ENCODE results near the gene METTL16. TPM values are rescaled to one million over a fixed set of nuclear protein-coding genes. Genes with fewer than 3 reads are reported as not detected.

Gene METTL16
- total and polyA plus RNA-seq, 2 experiments from 2014 or later: 14.7 to 19.3 TPM

DNA sequence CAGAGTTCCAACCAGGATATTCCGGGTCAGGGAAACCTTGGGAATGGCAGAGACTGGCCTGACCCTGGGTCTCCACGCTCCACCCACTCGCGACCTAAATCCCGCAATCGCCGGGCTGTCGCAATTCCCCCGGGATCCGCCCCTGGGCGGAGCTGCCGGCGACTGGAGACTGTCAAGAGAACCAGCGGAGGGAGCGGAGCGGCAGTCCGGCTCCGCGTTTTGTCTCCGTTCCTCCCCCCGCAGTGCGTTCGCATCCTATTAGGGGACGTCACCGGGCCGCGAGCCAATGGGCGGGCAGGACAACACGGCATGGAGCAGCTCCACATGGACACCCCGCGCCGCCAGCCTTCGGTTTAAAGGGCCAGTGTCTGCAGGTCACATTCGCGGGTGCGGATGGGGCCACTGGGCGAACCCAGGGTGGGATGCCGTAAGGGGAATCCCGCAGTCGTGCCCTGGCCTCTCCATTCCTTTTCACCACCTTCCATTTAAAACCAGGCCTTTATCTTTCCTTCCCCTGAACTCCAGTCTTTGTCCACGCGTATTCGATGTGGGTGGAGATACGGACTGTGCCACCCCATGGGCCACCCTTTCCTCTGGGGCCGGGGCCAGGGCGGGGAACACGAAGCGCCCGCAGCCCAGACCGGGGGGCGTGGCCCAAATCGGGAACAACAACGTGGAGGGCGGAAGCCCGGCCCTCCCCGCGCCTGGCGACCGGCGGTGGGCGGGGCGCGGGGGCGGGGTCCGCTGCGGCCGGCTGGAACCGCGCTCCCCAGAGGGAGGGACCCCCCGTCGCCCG lies 110.1 kb downstream of the METTL16 start:
- Histone ChIP-seq H3K9me3 (ENCODE audit: low read depth) (no peaks in the 10 kb centered on the region), H3K9me2 (replicated peaks; ENCODE audit: insufficient read depth) (no peaks in the 10 kb centered on the region), H3K4me2 (peak overlapping the region; percentile 95), H3K27me3 (no peaks in the 10 kb centered on the region), H4K20me1 (ENCODE audit: insufficient read depth, poor library complexity, severe bottlenecking) (no peaks in the 10 kb centered on the region), H3K4me1 (ENCODE audit: insufficient read depth) (peaks cover 34% of the 10 kb centered on the region), H3K79me2 (peaks cover 24% of the 10 kb centered on the region), H2AFZ (peak overlapping the region; percentile 53), H3K27ac (peak overlapping the region; percentile 99), H3K36me3 (replicated peaks; ENCODE audit: insufficient read depth, low read depth) (no peaks in the 10 kb centered on the region), H3K4me3 (peak overlapping the region; percentile 60)
- WGBS (ENCODE audit: low lambda C conversion rate, missing lambda C conversion rate): under 1% methylated on average over 44 of the region's 72 CpGs
- no peak for TF ChIP-seq EZH2phosphoT487 (IDR thresholded peaks at IDR 0.05; ENCODE audit: low read depth, severe bottlenecking, unreplicated experiment)
- TF ChIP-seq EZH2 (IDR thresholded peaks at IDR 0.05; ENCODE audit: borderline replicate concordance): no peak
- TF ChIP-seq, protein P1, sequence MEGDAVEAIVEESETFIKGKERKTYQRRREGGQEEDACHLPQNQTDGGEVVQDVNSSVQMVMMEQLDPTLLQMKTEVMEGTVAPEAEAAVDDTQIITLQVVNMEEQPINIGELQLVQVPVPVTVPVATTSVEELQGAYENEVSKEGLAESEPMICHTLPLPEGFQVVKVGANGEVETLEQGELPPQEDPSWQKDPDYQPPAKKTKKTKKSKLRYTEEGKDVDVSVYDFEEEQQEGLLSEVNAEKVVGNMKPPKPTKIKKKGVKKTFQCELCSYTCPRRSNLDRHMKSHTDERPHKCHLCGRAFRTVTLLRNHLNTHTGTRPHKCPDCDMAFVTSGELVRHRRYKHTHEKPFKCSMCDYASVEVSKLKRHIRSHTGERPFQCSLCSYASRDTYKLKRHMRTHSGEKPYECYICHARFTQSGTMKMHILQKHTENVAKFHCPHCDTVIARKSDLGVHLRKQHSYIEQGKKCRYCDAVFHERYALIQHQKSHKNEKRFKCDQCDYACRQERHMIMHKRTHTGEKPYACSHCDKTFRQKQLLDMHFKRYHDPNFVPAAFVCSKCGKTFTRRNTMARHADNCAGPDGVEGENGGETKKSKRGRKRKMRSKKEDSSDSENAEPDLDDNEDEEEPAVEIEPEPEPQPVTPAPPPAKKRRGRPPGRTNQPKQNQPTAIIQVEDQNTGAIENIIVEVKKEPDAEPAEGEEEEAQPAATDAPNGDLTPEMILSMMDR (IDR thresholded peaks at IDR 0.05; ENCODE audit: poor library complexity): no peak
- peak; percentile 100 for DNase-seq (ENCODE audit: low spot score)

DNA sequence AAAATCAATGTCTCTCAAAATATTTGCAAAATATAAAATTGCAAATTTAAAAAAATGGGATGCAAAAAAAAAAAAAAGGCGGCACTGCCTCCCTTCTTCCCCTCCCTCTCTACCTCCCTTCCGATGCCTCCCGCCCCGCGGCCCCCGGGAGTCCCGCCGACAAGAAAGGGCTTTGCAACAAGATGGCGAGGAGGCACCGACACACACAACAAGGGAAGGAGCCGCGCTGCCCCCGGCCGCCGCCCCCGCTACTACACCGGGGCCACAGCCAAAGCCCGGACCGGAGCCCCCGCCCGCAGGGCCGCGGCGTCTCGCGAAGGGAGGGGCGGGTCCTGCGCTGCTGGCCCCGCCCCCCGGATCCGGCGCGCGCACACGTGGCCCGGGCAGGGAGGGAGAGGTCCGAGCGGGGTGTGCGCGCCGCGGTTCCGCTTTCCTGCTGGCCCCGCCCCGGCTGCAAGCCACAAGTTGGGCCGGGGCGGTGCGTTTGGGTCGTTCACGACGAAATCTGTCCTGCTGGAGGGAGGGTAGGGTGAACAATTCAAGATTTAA lies 110.7 kb downstream of the METTL16 start, which contains the start of gene MNT:
MNT (minus strand) TSS at position 184 of the 549 bp plus-strand sequence. CDS start 348 bp downstream, outside the sequence.
- peak within 1 kb of the TSS; percentile 99 for H3K27ac ChIP-seq
- peaks cover 35% of the 10 kb centered on the region for H3K4me1 ChIP-seq (ENCODE audit: insufficient read depth)
- H3K36me3 ChIP-seq (replicated peaks; ENCODE audit: insufficient read depth, low read depth): no peaks in the 10 kb centered on the region
- peaks cover 5% of the 10 kb centered on the region for H4K20me1 ChIP-seq (ENCODE audit: insufficient read depth, poor library complexity, severe bottlenecking)
- no peaks in the 10 kb centered on the region for H3K27me3 ChIP-seq
- H3K79me2 ChIP-seq: peaks cover 30% of the 10 kb centered on the region
- under 1% methylated on average over 30 of the region's 51 CpGs for WGBS (ENCODE audit: low lambda C conversion rate, missing lambda C conversion rate)
- H3K9me3 ChIP-seq (ENCODE audit: low read depth): no peaks in the 10 kb centered on the region
- TF ChIP-seq EZH2phosphoT487 (IDR thresholded peaks at IDR 0.05; ENCODE audit: low read depth, severe bottlenecking, unreplicated experiment): no peak
- TF ChIP-seq EZH2 (IDR thresholded peaks at IDR 0.05; ENCODE audit: borderline replicate concordance): no peak
- TF ChIP-seq, protein P1 (IDR thresholded peaks at IDR 0.05; ENCODE audit: poor library complexity): no peak
- H3K4me3 ChIP-seq: peak within 1 kb of the TSS; percentile 97
- peak within 1 kb of the TSS; percentile 95 for H3K4me2 ChIP-seq
- peak within 1 kb of the TSS; percentile 53 for H2AFZ ChIP-seq
- peak; percentile 97 for DNase-seq (ENCODE audit: low spot score)
- no peaks in the 10 kb centered on the region for H3K9me2 ChIP-seq (replicated peaks; ENCODE audit: insufficient read depth)

DNA sequence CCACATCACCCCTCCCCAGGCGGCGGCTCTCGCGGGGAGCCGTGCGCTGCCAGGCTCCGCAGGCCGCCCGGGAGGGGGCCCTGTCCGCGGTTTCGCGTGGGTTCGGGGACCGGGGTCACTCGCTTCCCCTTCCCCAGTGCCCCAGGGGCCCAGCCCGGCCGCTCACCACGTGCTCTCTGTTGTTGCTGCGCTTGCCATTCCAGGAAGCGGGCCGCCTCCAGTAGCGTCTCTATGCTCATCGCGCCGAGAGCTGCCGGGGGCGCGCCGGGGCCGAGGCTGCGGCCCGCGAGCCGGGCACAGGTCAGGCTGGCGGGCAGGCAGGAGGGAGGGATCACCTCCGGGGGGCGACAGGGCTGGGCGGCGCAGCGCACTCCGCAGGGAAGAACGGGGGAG lies 111.2 kb downstream of the METTL16 start:
- H3K79me2 ChIP-seq: peaks cover 34% of the 10 kb centered on the region
- WGBS (ENCODE audit: low lambda C conversion rate, missing lambda C conversion rate): 0% methylated on average over 33 of the region's 43 CpGs
- H3K36me3 ChIP-seq (replicated peaks; ENCODE audit: insufficient read depth, low read depth): no peaks in the 10 kb centered on the region
- H3K9me3 ChIP-seq (ENCODE audit: low read depth): no peaks in the 10 kb centered on the region
- H4K20me1 ChIP-seq (ENCODE audit: insufficient read depth, poor library complexity, severe bottlenecking): peaks cover 9% of the 10 kb centered on the region
- H2AFZ ChIP-seq: no peak overlapping the region
- peak overlapping the region; percentile 99 for H3K27ac ChIP-seq
- H3K9me2 ChIP-seq (replicated peaks; ENCODE audit: insufficient read depth): no peaks in the 10 kb centered on the region
- peak overlapping the region; percentile 97 for H3K4me3 ChIP-seq
- peak; percentile 79 for DNase-seq (ENCODE audit: low spot score)
- TF ChIP-seq EZH2 (IDR thresholded peaks at IDR 0.05; ENCODE audit: borderline replicate concordance) (no peak), EZH2phosphoT487 (IDR thresholded peaks at IDR 0.05; ENCODE audit: low read depth, severe bottlenecking, unreplicated experiment) (no peak)
- TF ChIP-seq, protein P1 (IDR thresholded peaks at IDR 0.05; ENCODE audit: poor library complexity): no peak
- H3K4me1 ChIP-seq (ENCODE audit: insufficient read depth): peaks cover 38% of the 10 kb centered on the region
- H3K27me3 ChIP-seq: no peaks in the 10 kb centered on the region
- peak overlapping the region; percentile 95 for H3K4me2 ChIP-seq
